A673 (cell line): ENCODE measurements around the gene MECR.

Experiments used
- EZH2 ChIP-seq: fragments of 200-600 bp; sonication (generic); IDR thresholded peaks from 2 replicates; pipeline ENCODE4 v1.6.1; 2017; ENCODE audit warnings: borderline replicate concordance, low read depth, mild to moderate bottlenecking, mixed read lengths, antibody characterized with exemption, low read length; ENCODE audit not compliant: poor library complexity, severe bottlenecking
- TF ChIP-seq, protein P1 (sequence below): fragments of 300-800, 200-600 bp; sonication (generic); conservative IDR thresholded peaks from 2 replicates; pipeline ENCODE4 v1.5.1; 2017; ENCODE audit warnings: low read depth, mild to moderate bottlenecking, antibody characterized with exemption, low read length, moderate library complexity, mixed read lengths

- TF ChIP-seq, protein P1, sequence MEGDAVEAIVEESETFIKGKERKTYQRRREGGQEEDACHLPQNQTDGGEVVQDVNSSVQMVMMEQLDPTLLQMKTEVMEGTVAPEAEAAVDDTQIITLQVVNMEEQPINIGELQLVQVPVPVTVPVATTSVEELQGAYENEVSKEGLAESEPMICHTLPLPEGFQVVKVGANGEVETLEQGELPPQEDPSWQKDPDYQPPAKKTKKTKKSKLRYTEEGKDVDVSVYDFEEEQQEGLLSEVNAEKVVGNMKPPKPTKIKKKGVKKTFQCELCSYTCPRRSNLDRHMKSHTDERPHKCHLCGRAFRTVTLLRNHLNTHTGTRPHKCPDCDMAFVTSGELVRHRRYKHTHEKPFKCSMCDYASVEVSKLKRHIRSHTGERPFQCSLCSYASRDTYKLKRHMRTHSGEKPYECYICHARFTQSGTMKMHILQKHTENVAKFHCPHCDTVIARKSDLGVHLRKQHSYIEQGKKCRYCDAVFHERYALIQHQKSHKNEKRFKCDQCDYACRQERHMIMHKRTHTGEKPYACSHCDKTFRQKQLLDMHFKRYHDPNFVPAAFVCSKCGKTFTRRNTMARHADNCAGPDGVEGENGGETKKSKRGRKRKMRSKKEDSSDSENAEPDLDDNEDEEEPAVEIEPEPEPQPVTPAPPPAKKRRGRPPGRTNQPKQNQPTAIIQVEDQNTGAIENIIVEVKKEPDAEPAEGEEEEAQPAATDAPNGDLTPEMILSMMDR: no peak
- TF ChIP-seq EZH2: no peak
Observed at GRCh38 chr1:29256394-29256793, 25.7 kb upstream of the MECR start.
